Measurements from ENCODE around the gene SLC25A30.

GRCh38 chr13:45441633-45442032, 23.5 kb upstream of the SLC25A30 start:
- TF ChIP-seq, protein P1, sequence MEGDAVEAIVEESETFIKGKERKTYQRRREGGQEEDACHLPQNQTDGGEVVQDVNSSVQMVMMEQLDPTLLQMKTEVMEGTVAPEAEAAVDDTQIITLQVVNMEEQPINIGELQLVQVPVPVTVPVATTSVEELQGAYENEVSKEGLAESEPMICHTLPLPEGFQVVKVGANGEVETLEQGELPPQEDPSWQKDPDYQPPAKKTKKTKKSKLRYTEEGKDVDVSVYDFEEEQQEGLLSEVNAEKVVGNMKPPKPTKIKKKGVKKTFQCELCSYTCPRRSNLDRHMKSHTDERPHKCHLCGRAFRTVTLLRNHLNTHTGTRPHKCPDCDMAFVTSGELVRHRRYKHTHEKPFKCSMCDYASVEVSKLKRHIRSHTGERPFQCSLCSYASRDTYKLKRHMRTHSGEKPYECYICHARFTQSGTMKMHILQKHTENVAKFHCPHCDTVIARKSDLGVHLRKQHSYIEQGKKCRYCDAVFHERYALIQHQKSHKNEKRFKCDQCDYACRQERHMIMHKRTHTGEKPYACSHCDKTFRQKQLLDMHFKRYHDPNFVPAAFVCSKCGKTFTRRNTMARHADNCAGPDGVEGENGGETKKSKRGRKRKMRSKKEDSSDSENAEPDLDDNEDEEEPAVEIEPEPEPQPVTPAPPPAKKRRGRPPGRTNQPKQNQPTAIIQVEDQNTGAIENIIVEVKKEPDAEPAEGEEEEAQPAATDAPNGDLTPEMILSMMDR (IDR thresholded peaks at IDR 0.05; ENCODE audit: borderline replicate concordance, extremely low read depth, low read length, poor library complexity, severe bottlenecking) = peak; percentile 35
- no peak for TF ChIP-seq EZH2 (IDR thresholded peaks at IDR 0.05; ENCODE audit: borderline replicate concordance, low read depth, low read length, severe bottlenecking)
